Measurements from ENCODE around the gene MELTF. TPM values are rescaled to one million over a fixed set of nuclear protein-coding genes. Genes with fewer than 3 reads are reported as not detected.

The MELTF gene
- total and polyA plus RNA-seq, 9 of the 15 experiments (the other 6 are each of a cell fraction or from before 2014, with no cell fraction given): 0.35 to 10.5 (median 4.5) TPM

DNA sequence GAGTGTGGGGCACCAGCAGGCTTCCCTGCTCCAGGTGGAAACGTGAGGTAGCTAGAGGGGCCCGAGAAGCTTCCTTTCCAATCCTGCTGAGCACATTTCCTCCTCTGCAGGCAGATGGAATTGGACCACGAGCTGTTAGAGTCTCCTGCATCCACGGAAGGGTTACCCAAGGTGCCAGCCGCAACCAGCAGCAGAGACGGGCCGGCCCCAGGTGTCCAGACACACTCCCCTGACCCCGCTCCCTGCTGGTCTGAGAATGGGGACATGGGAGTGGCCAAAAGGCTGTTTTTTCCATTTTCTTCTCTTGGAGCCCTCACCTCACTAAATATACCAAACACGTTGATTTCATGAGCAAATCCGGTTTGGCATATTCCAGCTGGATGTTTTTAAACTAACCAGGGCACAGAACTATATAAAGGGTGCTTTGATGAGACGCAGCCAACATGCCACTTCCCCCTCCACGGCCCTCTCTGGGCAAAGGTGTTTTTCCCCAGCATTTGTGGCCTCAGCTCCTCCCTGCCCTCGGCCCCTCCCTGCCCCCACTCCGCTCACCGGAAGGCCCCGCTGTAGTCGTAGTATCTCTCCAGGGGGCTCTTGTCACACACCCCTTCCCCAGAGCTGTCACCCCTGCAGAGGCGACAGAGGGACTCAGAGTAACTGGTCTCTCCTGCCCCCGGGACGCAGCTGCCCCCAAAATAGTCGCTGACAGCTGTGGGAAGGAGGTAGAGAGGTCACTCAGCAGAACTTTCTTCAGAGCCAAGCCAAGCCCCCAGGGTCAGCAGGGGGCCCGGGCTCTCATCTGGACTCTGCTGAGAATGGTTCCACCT is 7.0 kb downstream of the MELTF start:
- peak overlapping the region in 1 of 2 experiments; percentile 59; a peak in 2 of 4 replicates for H3K9ac ChIP-seq (ENCODE audit: insufficient read depth in 1 of 2, low read depth in 2 of 2, low read length in 2 of 2)
- in situ Hi-C loops (cut with MboI) (no loop called here), intact Hi-C loops (cut with micrococcal nuclease) (no loop called here)
- no TSS peak for BruUV-seq (replicated peaks)
- peaks cover 3% of the 10 kb centered on the region for H3K9me1 ChIP-seq (ENCODE audit: control insufficient read depth, insufficient read depth, low read length)
- no peak overlapping the region for H3K27ac ChIP-seq (ENCODE audit: extremely low read depth, low read depth, low read length)
- POLR2A ChIA-PET: interaction anchor here (0.9 to 2.2 kb wide), 6 partner anchors 9 to 19 kb away, joined by 3 to 6 read pairs (median 4); no protein-coding TSS in a partner anchor
- H3K36me3 ChIP-seq (ENCODE audit: control insufficient read depth, insufficient read depth, low read length): peaks cover 5% of the 10 kb centered on the region; the same call in 1 of the 3 replicates
- H3K79me2 ChIP-seq (ENCODE audit: control insufficient read depth, insufficient read depth, low read length): no peaks in the 10 kb centered on the region
- 0 out of 2 replicates have a peak overlapping the region, but pooled peaks have one; percentile 9 for H2AFZ ChIP-seq (ENCODE audit: low read depth, low read length)
- peaks cover 10 to 45% of the 10 kb centered on the region in 2 experiments; a peak in 4 of 5 replicates for H3K4me1 ChIP-seq (replicated peaks in 1 of 2; ENCODE audit: control insufficient read depth in 2 of 2, insufficient read depth in 2 of 2, low read length in 2 of 2)
- DNase-seq (ENCODE audit: extremely low read depth in 1 of 4, low spot score in 3 of 4) (no peak), FAIRE-seq (no peak), ATAC-seq (no peak)
- no peak overlapping the region; the same call in 1 of the 2 replicates for H3K4me2 ChIP-seq (ENCODE audit: insufficient read depth, low read length)
- no peak overlapping the region for H3K4me3 ChIP-seq
- H4K20me1 ChIP-seq (replicated peaks; ENCODE audit: control insufficient read depth, insufficient read depth, low read length): peaks cover 6% of the 10 kb centered on the region; the same call in 1 of the 2 replicates
- H3K9me3 ChIP-seq (replicated peaks; ENCODE audit: control insufficient read depth, insufficient read depth, low read depth, low read length): no peaks in the 10 kb centered on the region
- 28% methylated on average over 22 of the region's 22 CpGs for WGBS (ENCODE audit: insufficient coverage, low coverage, missing lambda C conversion rate)
- peaks cover 11% of the 10 kb centered on the region in 2 experiments; a peak in 4 of 5 replicates for H3K27me3 ChIP-seq (ENCODE audit: control insufficient read depth in 2 of 2, insufficient read depth in 2 of 2, low read length in 2 of 2)
- CTCF ChIA-PET (ENCODE audit: low intra/inter-chr PET ratio): no interaction called here
- TF ChIP-seq MITF (IDR thresholded peaks at IDR 0.05) (no peak), ZNF217 (CRISPR knock-in tag; IDR thresholded peaks at IDR 0.05) (no peak), ZKSCAN1 (IDR thresholded peaks at IDR 0.05; ENCODE audit: low read depth, low read length) (no peak), PRMT5 (CRISPR knock-in tag; IDR thresholded peaks at IDR 0.05) (no peak), RBM15 (IDR thresholded peaks at IDR 0.05; ENCODE audit: insufficient read depth, low read length) (no peak), E2F8 (IDR thresholded peaks at IDR 0.05; ENCODE audit: low read depth, partially characterized antibody) (no peak), ZNF785 (CRISPR knock-in tag; IDR thresholded peaks at IDR 0.05) (no peak), USF1 (CRISPR knock-in tag; IDR thresholded peaks at IDR 0.05) (no peak), PYGO2 (tag; IDR thresholded peaks at IDR 0.05) (no peak)
- TF ChIP-seq, protein P1, sequence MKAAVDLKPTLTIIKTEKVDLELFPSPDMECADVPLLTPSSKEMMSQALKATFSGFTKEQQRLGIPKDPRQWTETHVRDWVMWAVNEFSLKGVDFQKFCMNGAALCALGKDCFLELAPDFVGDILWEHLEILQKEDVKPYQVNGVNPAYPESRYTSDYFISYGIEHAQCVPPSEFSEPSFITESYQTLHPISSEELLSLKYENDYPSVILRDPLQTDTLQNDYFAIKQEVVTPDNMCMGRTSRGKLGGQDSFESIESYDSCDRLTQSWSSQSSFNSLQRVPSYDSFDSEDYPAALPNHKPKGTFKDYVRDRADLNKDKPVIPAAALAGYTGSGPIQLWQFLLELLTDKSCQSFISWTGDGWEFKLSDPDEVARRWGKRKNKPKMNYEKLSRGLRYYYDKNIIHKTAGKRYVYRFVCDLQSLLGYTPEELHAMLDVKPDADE (conservative IDR thresholded peaks at IDR 0.05; ENCODE audit: control insufficient read depth, low read depth, low read length): no peak

Measured in K562 (cell line).